HG02870 (cell line): Measurements from ENCODE around the gene PLCB1.
A peak's percentile ranks its signal among the peaks of the same experiment; 100 is the strongest.

Experiments
- ATAC-seq: cut with Tn5 transposase; IDR thresholded peaks from one replicate; pipeline ENCODE4 v1.9.1; 2021; ENCODE audit warnings: mild to moderate bottlenecking, moderate library complexity; ENCODE audit not compliant: unreplicated experiment

PLCB1 gene

GRCh38 chr20:8394308-8394945 is 262.4 kb downstream of the PLCB1 start:
- ATAC-seq: peak; percentile 94

- no peak for ATAC-seq
These were observed 263.9 kb downstream of the PLCB1 start for GRCh38 chr20:8395956-8396355.

- ATAC-seq: no peak
These were observed 266.4 kb downstream of the PLCB1 start for GRCh38 chr20:8398263-8399051.

GRCh38 chr20:8399947-8400346 is 267.9 kb downstream of the PLCB1 start:
- peak; percentile 91 for ATAC-seq

- ATAC-seq: no peak
These were observed 268.4 kb downstream of the PLCB1 start for GRCh38 chr20:8400486-8400885.

- ATAC-seq: no peak
These were observed 269.5 kb downstream of the PLCB1 start for GRCh38 chr20:8401556-8401955.

GRCh38 chr20:8402798-8403197 is 270.7 kb downstream of the PLCB1 start:
- no peak for ATAC-seq

GRCh38 chr20:8404912-8405635 is 273.0 kb downstream of the PLCB1 start:
- ATAC-seq: peak; percentile 51

- no peak for ATAC-seq
These were observed 274.3 kb downstream of the PLCB1 start for GRCh38 chr20:8406391-8406790.

- ATAC-seq: no peak
These were observed 276.7 kb downstream of the PLCB1 start for GRCh38 chr20:8408587-8409307.

GRCh38 chr20:8413691-8414090 is 281.6 kb downstream of the PLCB1 start:
- ATAC-seq: no peak

GRCh38 chr20:8414586-8415274 is 282.7 kb downstream of the PLCB1 start:
- no peak for ATAC-seq

- no peak for ATAC-seq
These were observed 289.9 kb downstream of the PLCB1 start for GRCh38 chr20:8421981-8422380.

GRCh38 chr20:8423482-8423881 is 291.4 kb downstream of the PLCB1 start:
- no peak for ATAC-seq

GRCh38 chr20:8424010-8424409 is 291.9 kb downstream of the PLCB1 start:
- ATAC-seq: no peak

GRCh38 chr20:8425016-8425415 is 292.9 kb downstream of the PLCB1 start:
- no peak for ATAC-seq

GRCh38 chr20:8425802-8426201 is 293.7 kb downstream of the PLCB1 start:
- no peak for ATAC-seq

- ATAC-seq: no peak
These were observed 295.5 kb downstream of the PLCB1 start for GRCh38 chr20:8427419-8428040.

GRCh38 chr20:8428988-8429387 is 296.9 kb downstream of the PLCB1 start:
- no peak for ATAC-seq
